Lung microvascular endothelial cell (primary cell): ENCODE measurements around the gene CLTB. TPM values are rescaled to one million over a fixed set of nuclear protein-coding genes. Genes with fewer than 3 reads are reported as not detected.

Experiments
- DNase-seq, 2 donors: peaks; one replicate each; pipeline versions ENCODE4 v3.0.0 to v3.0.0-alpha.2; 2010; ENCODE audit warnings: low read depth in 2 of 2
- total RNA-seq: library from RNA; depleted of rRNA; stranded (reverse); fragments of >200 nt; gene quantifications from 2 replicates; pipeline ENCODE4 v1.2.1, GENCODE V29; 2014

CLTB gene
- total RNA-seq, 1 donor from 2014 or later: 171 TPM

DNA sequence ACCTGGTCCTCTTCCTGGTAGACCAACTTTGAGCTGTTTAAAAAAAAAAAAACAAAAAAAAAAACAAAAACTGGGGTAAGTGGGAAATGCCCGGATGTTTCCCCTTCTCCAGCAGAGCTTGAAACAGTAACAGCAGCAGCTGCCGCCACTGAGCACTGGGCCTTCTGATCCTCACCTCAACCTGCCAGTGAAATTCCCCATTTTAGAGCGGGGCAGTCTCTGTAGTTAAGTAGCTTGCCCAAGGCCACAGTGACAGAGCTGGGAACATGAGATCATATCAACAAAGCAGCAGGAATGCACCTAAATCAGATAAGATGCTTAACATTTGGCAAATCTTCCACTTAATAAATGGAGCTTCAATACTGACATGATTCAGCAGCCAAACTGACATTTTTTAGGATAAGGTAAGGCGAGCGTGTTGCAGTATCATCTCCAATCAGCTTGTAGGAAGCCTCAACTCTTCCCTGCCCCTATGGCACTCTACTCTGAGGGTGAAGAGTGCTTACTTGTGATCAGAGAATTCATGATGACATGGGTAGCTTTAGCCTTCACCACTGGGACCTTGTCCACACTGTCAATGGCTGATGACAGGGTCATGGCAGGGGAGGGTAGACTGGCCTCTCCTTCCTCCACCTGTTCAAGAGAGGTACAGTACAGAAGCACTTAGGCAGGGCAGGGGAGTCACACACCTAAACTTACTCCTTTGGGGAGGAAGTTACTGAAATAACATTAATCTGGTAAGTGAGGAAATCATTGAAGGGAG is 64.0 kb downstream of the CLTB start:
- DNase-seq: no peak

GRCh38 chr5:176350416-176350815 is 65.9 kb downstream of the CLTB start:
- DNase-seq: no peak

GRCh38 chr5:176342766-176343458 is 73.4 kb downstream of the CLTB start:
- no peak for DNase-seq

Other genes with a start within 250 kb of the CLTB start
- 1.5 and 2.2 TPM in 2 replicates for gene SIMC1, start 178.1 kb downstream of the CLTB start, total RNA-seq
- 71.5 and 115 TPM in 2 replicates for gene KIAA1191, start 54.8 kb downstream of the CLTB start, total RNA-seq
- gene ARL10, start 51.1 kb downstream of the CLTB start, total RNA-seq: 4.8 and 10.5 TPM in 2 replicates
- gene NOP16, start 27.9 kb downstream of the CLTB start, total RNA-seq: 9.4 and 11.7 TPM in 2 replicates
- 35.1 and 41.3 TPM in 2 replicates for gene HIGD2A, start 27.8 kb downstream of the CLTB start, total RNA-seq
- 30.1 and 57.3 TPM in 2 replicates for gene FAF2, start 31.8 kb upstream of the CLTB start, total RNA-seq
- 2.4 and 5.6 TPM in 2 replicates for gene RNF44, start 120.9 kb upstream of the CLTB start, total RNA-seq
- under 0.01 TPM in 1 of 2 replicates, not detected in the other for gene CDHR2, start 132.8 kb upstream of the CLTB start, total RNA-seq
- 3.6 and 5.2 TPM in 2 replicates for gene GPRIN1, start 193.6 kb upstream of the CLTB start, total RNA-seq
- 0.99 and 1.1 TPM in 2 replicates for gene SNCB, start 214.0 kb upstream of the CLTB start, total RNA-seq
- gene EIF4E1B, start 214.1 kb upstream of the CLTB start, total RNA-seq: not detected in 2 replicates
- gene TSPAN17, start 230.9 kb upstream of the CLTB start, total RNA-seq: 34.4 and 38.7 TPM in 2 replicates